ENCODE results near the gene TRIP4.
"Not testable (repeated sequence)": the region's sequence is repeated elsewhere in the genome, so short reads cannot be mapped to it uniquely, and the experiment has no call there.

The TRIP4 gene

GRCh38 chr15:64490598-64491259 is 103.1 kb downstream of the TRIP4 start:
- H3K36me3 Mint-ChIP-seq (ENCODE audit: insufficient read depth): peaks cover 16% of the 10 kb centered on the region
- ATAC-seq (replicated peaks; ENCODE audit: extremely low read depth, poor library complexity, severe bottlenecking) (no peak), DNase-seq (ENCODE audit: low spot score in 2 of 2) (no peak)
- peaks cover 14% of the 10 kb centered on the region for H3K4me1 Mint-ChIP-seq
- H3K4me3 Mint-ChIP-seq: no peak overlapping the region
- H3K27me3 Mint-ChIP-seq: no peaks in the 10 kb centered on the region
- H3K9me3 Mint-ChIP-seq: no peaks in the 10 kb centered on the region
- no peak overlapping the region for H3K27ac Mint-ChIP-seq (ENCODE audit: low read depth)

GRCh38 chr15:64493641-64494040 is 106.0 kb downstream of the TRIP4 start:
- Mint-ChIP-seq H3K4me1 (peaks cover 28% of the 10 kb centered on the region), H3K4me3 (no peak overlapping the region), H3K27me3 (no peaks in the 10 kb centered on the region), H3K27ac (ENCODE audit: low read depth) (peak overlapping the region; percentile 9), H3K9me3 (no peaks in the 10 kb centered on the region), H3K36me3 (ENCODE audit: insufficient read depth) (peaks cover 15% of the 10 kb centered on the region)
- DNase-seq (ENCODE audit: low spot score in 2 of 2) (no peak), ATAC-seq (replicated peaks; ENCODE audit: extremely low read depth, poor library complexity, severe bottlenecking) (no peak)

- not testable (repeated sequence) for ATAC-seq (replicated peaks; ENCODE audit: extremely low read depth, poor library complexity, severe bottlenecking)
- H3K4me1 Mint-ChIP-seq: peaks cover 50% of the 10 kb centered on the region
These were observed 108.3 kb downstream of the TRIP4 start for GRCh38 chr15:64495968-64496367.

GRCh38 chr15:64500695-64501395 is 113.2 kb downstream of the TRIP4 start:
- ATAC-seq (replicated peaks; ENCODE audit: extremely low read depth, poor library complexity, severe bottlenecking) (no peak), DNase-seq (ENCODE audit: low spot score in 2 of 2) (no peak)
- Mint-ChIP-seq H3K27ac (ENCODE audit: low read depth) (peak overlapping the region; percentile 77), H3K36me3 (ENCODE audit: insufficient read depth) (peaks cover 14% of the 10 kb centered on the region), H3K4me1 (peaks cover 73% of the 10 kb centered on the region), H3K9me3 (no peaks in the 10 kb centered on the region), H3K4me3 (no peak overlapping the region), H3K27me3 (no peaks in the 10 kb centered on the region)

More at GRCh38 chr15:64495968-64496367, 108.3 kb downstream of the TRIP4 start:
- H3K27ac Mint-ChIP-seq (ENCODE audit: low read depth); DNase-seq (ENCODE audit: low spot score in 2 of 2); H3K27me3 Mint-ChIP-seq; H3K4me3 Mint-ChIP-seq; H3K9me3 Mint-ChIP-seq: not testable (repeated sequence)
- peaks cover 16% of the 10 kb centered on the region for H3K36me3 Mint-ChIP-seq (ENCODE audit: insufficient read depth)

- peak overlapping the region; percentile 77 for H3K27ac Mint-ChIP-seq (ENCODE audit: low read depth)
- H3K4me1 Mint-ChIP-seq: peaks cover 69% of the 10 kb centered on the region
- no peak for ATAC-seq (replicated peaks; ENCODE audit: extremely low read depth, poor library complexity, severe bottlenecking)
- H3K36me3 Mint-ChIP-seq (ENCODE audit: insufficient read depth): peaks cover 14% of the 10 kb centered on the region
- no peak overlapping the region for H3K4me3 Mint-ChIP-seq
- no peak for DNase-seq (ENCODE audit: low spot score in 2 of 2)
- H3K27me3 Mint-ChIP-seq: no peaks in the 10 kb centered on the region
- no peaks in the 10 kb centered on the region for H3K9me3 Mint-ChIP-seq
These were observed 113.7 kb downstream of the TRIP4 start for GRCh38 chr15:64501396-64501715.

GRCh38 chr15:64502151-64502550 is 114.5 kb downstream of the TRIP4 start:
- ATAC-seq (replicated peaks; ENCODE audit: extremely low read depth, poor library complexity, severe bottlenecking) (no peak), DNase-seq (ENCODE audit: low spot score in 2 of 2) (no peak)
- peaks cover 69% of the 10 kb centered on the region for H3K4me1 Mint-ChIP-seq
- H3K36me3 Mint-ChIP-seq (ENCODE audit: insufficient read depth): peaks cover 14% of the 10 kb centered on the region
- no peaks in the 10 kb centered on the region for H3K27me3 Mint-ChIP-seq
- peak overlapping the region; percentile 51 for H3K27ac Mint-ChIP-seq (ENCODE audit: low read depth)
- peak overlapping the region; percentile 57 for H3K4me3 Mint-ChIP-seq
- no peaks in the 10 kb centered on the region for H3K9me3 Mint-ChIP-seq

- no peaks in the 10 kb centered on the region for H3K27me3 Mint-ChIP-seq
- peak overlapping the region; percentile 51 for H3K27ac Mint-ChIP-seq (ENCODE audit: low read depth)
- H3K4me3 Mint-ChIP-seq: peak overlapping the region; percentile 57
- DNase-seq (ENCODE audit: low spot score in 2 of 2) (no peak), ATAC-seq (replicated peaks; ENCODE audit: extremely low read depth, poor library complexity, severe bottlenecking) (no peak)
- H3K9me3 Mint-ChIP-seq: no peaks in the 10 kb centered on the region
- peaks cover 14% of the 10 kb centered on the region for H3K36me3 Mint-ChIP-seq (ENCODE audit: insufficient read depth)
- peaks cover 70% of the 10 kb centered on the region for H3K4me1 Mint-ChIP-seq
These were observed 114.9 kb downstream of the TRIP4 start for GRCh38 chr15:64502551-64502950.

GRCh38 chr15:64503197-64503596 is 115.6 kb downstream of the TRIP4 start:
- peak; percentile 33 for ATAC-seq (replicated peaks; ENCODE audit: extremely low read depth, poor library complexity, severe bottlenecking)
- Mint-ChIP-seq H3K4me3 (peak overlapping the region; percentile 57), H3K4me1 (peaks cover 76% of the 10 kb centered on the region), H3K27me3 (no peaks in the 10 kb centered on the region), H3K36me3 (ENCODE audit: insufficient read depth) (peaks cover 14% of the 10 kb centered on the region), H3K9me3 (no peaks in the 10 kb centered on the region), H3K27ac (ENCODE audit: low read depth) (peak overlapping the region; percentile 51)
- no peak for DNase-seq (ENCODE audit: low spot score in 2 of 2)

GRCh38 chr15:64503640-64504039 is 116.0 kb downstream of the TRIP4 start:
- Mint-ChIP-seq H3K36me3 (ENCODE audit: insufficient read depth) (peaks cover 14% of the 10 kb centered on the region), H3K27me3 (no peaks in the 10 kb centered on the region), H3K4me3 (peak overlapping the region; percentile 57), H3K9me3 (no peaks in the 10 kb centered on the region), H3K4me1 (peaks cover 77% of the 10 kb centered on the region), H3K27ac (ENCODE audit: low read depth) (peak overlapping the region; percentile 51)
- DNase-seq (ENCODE audit: low spot score in 2 of 2): no peak
- ATAC-seq (replicated peaks; ENCODE audit: extremely low read depth, poor library complexity, severe bottlenecking): peak; percentile 53
